NCI-H748 (cell line): ENCODE data around the gene HPS1.
A peak's percentile ranks its signal among the peaks of the same experiment; 100 is the strongest.

Experiments
- DNase-seq: peaks from one replicate; lab custom pipeline; 2025; ENCODE audit not compliant: unreplicated experiment; lab: John Stamatoyannopoulos, UW

The HPS1 gene

GRCh38 chr10:98370831-98371820, 75.6 kb downstream of the HPS1 start:
- DNase-seq = no peak

- no peak for DNase-seq
Measured at GRCh38 chr10:98369801-98370200, 76.9 kb downstream of the HPS1 start.

- no peak for DNase-seq
Measured at GRCh38 chr10:98368644-98369043, 78.1 kb downstream of the HPS1 start.

GRCh38 chr10:98367604-98368451, 78.9 kb downstream of the HPS1 start:
- DNase-seq = peak; percentile 3
